Measurements from ENCODE around the gene HRH4. TPM values are rescaled to one million over a fixed set of nuclear protein-coding genes. Genes with fewer than 3 reads are reported as not detected.

The HRH4 gene
- total and polyA plus RNA-seq, 4 donors: 0.19 to 0.89 (median 0.54) TPM; not detected in 1

DNA sequence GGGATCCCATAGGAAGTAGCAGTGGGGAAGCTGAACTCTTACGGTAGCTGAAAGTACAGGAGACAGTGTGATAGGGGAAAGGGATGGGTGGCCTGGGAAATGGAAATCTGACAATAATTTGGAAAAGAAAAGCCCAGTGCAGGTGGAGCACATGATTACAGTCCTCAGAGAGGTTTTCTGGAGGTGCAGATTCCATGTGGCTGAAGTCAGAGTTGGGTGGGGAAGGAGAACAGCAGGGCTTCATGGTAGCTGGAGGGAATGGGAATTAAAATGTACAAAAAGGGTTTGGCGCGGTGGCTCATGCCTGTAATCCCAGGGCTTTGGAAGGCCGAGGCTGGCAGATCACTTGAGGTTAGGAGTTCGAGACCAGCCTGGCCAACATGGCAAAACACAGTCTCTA, 12.2 kb downstream of the HRH4 start:
- TF ChIP-seq, protein P1, sequence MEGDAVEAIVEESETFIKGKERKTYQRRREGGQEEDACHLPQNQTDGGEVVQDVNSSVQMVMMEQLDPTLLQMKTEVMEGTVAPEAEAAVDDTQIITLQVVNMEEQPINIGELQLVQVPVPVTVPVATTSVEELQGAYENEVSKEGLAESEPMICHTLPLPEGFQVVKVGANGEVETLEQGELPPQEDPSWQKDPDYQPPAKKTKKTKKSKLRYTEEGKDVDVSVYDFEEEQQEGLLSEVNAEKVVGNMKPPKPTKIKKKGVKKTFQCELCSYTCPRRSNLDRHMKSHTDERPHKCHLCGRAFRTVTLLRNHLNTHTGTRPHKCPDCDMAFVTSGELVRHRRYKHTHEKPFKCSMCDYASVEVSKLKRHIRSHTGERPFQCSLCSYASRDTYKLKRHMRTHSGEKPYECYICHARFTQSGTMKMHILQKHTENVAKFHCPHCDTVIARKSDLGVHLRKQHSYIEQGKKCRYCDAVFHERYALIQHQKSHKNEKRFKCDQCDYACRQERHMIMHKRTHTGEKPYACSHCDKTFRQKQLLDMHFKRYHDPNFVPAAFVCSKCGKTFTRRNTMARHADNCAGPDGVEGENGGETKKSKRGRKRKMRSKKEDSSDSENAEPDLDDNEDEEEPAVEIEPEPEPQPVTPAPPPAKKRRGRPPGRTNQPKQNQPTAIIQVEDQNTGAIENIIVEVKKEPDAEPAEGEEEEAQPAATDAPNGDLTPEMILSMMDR (IDR thresholded peaks at IDR 0.05; ENCODE audit: control extremely low read depth, extremely low read depth): no peak
- WGBS, 2 donors: 90 to 94% methylated on average over 5 of the region's 5 CpGs
- DNase-seq: no peak
- Histone ChIP-seq H3K27me3 (ENCODE audit: control insufficient read depth in 3 of 3, insufficient read depth in 3 of 3, low read length in 2 of 3) (no peaks in the 10 kb centered on the region), H3K27ac (ENCODE audit: low read depth in 1 of 2, low read length in 1 of 2) (no peak overlapping the region), H3K9me3 (ENCODE audit: control insufficient read depth in 4 of 4, insufficient read depth in 3 of 4, low read length in 3 of 4) (no peaks in the 10 kb centered on the region), H3K4me3 (no peak overlapping the region), H3K36me3 (ENCODE audit: control insufficient read depth in 4 of 4, insufficient read depth in 4 of 4, low read length in 4 of 4) (no peaks in the 10 kb centered on the region), H3K4me1 (ENCODE audit: control insufficient read depth in 5 of 5, insufficient read depth in 5 of 5, low read length in 5 of 5) (no peaks in the 10 kb centered on the region), H3K9ac (ENCODE audit: insufficient read depth in 1 of 2, low read length in 2 of 2) (no peak overlapping the region)
- no peak for ATAC-seq (ENCODE audit: insufficient read depth, low FRiP score)

DNA sequence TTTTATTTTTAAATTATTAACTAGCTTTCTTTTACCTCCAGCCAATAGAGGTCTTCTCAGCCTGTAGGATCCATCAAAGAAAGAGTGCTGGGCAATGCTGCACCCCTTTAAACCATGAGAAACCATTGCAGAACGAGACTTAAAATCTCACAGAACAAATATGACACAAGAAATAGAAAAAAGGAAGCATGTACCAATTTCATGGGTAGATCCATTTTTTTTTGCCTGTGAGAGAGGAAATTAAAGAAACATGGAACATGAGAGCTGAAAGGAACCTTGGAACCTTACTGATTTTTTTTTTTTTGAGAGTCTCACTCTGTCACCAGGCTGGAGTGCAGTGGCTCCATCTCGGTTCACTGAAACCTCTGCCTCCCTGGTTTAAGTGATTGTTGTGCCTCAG, 14.0 kb downstream of the HRH4 start:
- Histone ChIP-seq H3K27me3 (ENCODE audit: control insufficient read depth in 3 of 3, insufficient read depth in 3 of 3, low read length in 2 of 3) (no peaks in the 10 kb centered on the region), H3K27ac (ENCODE audit: low read depth in 1 of 2, low read length in 1 of 2) (no peak overlapping the region), H3K36me3 (ENCODE audit: control insufficient read depth in 4 of 4, insufficient read depth in 4 of 4, low read length in 4 of 4) (no peaks in the 10 kb centered on the region), H3K4me3 (no peak overlapping the region), H3K9ac (ENCODE audit: insufficient read depth in 1 of 2, low read length in 2 of 2) (no peak overlapping the region), H3K4me1 (ENCODE audit: control insufficient read depth in 5 of 5, insufficient read depth in 5 of 5, low read length in 5 of 5) (no peaks in the 10 kb centered on the region), H3K9me3 (ENCODE audit: control insufficient read depth in 4 of 4, insufficient read depth in 3 of 4, low read length in 3 of 4) (no peaks in the 10 kb centered on the region)
- TF ChIP-seq, protein P1 (IDR thresholded peaks at IDR 0.05; ENCODE audit: control extremely low read depth, extremely low read depth): no peak
- ATAC-seq (ENCODE audit: insufficient read depth, low FRiP score) (no peak), DNase-seq (no peak)
- 65 to 67% methylated on average over 2 of the region's 2 CpGs for WGBS, 2 donors

DNA sequence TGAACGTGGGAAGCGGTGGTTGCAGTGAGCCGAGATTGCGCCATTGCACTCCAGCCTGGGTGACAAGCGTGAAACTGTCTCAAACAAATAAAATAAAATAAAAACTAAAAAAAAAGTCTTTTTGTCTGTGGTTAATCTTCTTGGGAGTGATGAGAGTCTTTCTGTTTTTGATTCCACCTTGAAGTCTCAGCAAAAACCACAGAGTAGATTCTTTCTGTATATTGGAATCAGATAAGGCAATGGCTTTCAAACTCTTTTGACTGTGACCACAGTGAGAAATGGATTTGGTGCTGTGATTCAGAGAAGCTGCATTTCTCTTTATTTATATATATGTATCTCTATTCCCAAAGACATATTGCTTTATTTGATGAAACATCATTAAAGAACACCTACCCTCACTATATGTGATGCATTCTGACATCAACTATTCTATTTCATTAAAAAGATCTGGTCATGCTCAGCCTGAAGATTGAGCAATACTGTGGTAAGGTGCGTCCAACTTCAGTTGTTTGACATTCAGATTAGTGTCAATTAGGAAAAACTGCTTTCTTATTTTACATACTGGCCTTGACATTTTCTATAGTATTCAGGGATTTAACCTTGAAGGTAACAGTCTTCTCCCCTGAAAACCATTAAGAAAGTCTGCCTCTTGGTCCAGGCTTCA, 15.6 kb downstream of the HRH4 start:
- no peak overlapping the region for H3K27ac ChIP-seq (ENCODE audit: low read depth in 1 of 2, low read length in 1 of 2)
- no peak for ATAC-seq (ENCODE audit: insufficient read depth, low FRiP score)
- H3K4me1 ChIP-seq (ENCODE audit: control insufficient read depth in 5 of 5, insufficient read depth in 5 of 5, low read length in 5 of 5): no peaks in the 10 kb centered on the region
- WGBS, 2 donors: 51 to 74% methylated on average over 6 of the region's 6 CpGs
- H3K4me3 ChIP-seq: no peak overlapping the region
- H3K9ac ChIP-seq (ENCODE audit: insufficient read depth in 1 of 2, low read length in 2 of 2): no peak overlapping the region
- no peaks in the 10 kb centered on the region for H3K27me3 ChIP-seq (ENCODE audit: control insufficient read depth in 3 of 3, insufficient read depth in 3 of 3, low read length in 2 of 3)
- no peaks in the 10 kb centered on the region for H3K36me3 ChIP-seq (ENCODE audit: control insufficient read depth in 4 of 4, insufficient read depth in 4 of 4, low read length in 4 of 4)
- no peak for DNase-seq
- TF ChIP-seq, protein P1 (IDR thresholded peaks at IDR 0.05; ENCODE audit: control extremely low read depth, extremely low read depth): no peak
- no peaks in the 10 kb centered on the region for H3K9me3 ChIP-seq (ENCODE audit: control insufficient read depth in 4 of 4, insufficient read depth in 3 of 4, low read length in 3 of 4)

DNA sequence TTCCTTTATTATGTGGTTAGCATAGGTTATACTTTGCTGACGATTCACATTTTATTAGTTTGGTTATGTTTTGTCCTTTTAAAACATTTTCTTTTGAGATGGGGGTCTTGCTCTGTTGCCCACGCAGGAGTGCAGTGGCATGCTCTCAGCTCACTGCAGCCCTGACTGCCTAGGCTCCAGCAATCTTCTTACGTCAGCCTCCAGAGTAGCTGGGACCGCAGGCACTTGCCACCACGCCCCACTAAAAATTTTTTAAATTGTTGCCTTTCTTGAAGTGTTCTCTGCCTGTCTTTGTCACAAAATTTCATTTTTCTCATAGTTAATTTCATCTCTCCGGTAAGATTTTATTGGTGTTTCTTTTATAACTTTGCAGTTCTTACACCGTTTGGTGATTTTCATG, 18.9 kb downstream of the HRH4 start:
- 74 to 84% methylated on average over 7 of the region's 7 CpGs for WGBS, 2 donors
- H3K9ac ChIP-seq (ENCODE audit: insufficient read depth in 1 of 2, low read length in 2 of 2): no peak overlapping the region
- no peak overlapping the region for H3K27ac ChIP-seq (ENCODE audit: low read depth in 1 of 2, low read length in 1 of 2)
- H3K9me3 ChIP-seq (ENCODE audit: control insufficient read depth in 4 of 4, insufficient read depth in 3 of 4, low read length in 3 of 4): no peaks in the 10 kb centered on the region
- DNase-seq: peak in 1 of 3 donors; percentile 11
- no peak overlapping the region for H3K4me3 ChIP-seq
- H3K4me1 ChIP-seq (ENCODE audit: control insufficient read depth in 5 of 5, insufficient read depth in 5 of 5, low read length in 5 of 5): no peaks in the 10 kb centered on the region
- H3K27me3 ChIP-seq (ENCODE audit: control insufficient read depth in 3 of 3, insufficient read depth in 3 of 3, low read length in 2 of 3): no peaks in the 10 kb centered on the region
- ATAC-seq (ENCODE audit: insufficient read depth, low FRiP score): no peak
- TF ChIP-seq, protein P1 (IDR thresholded peaks at IDR 0.05; ENCODE audit: control extremely low read depth, extremely low read depth): no peak
- no peaks in the 10 kb centered on the region for H3K36me3 ChIP-seq (ENCODE audit: control insufficient read depth in 4 of 4, insufficient read depth in 4 of 4, low read length in 4 of 4)

Data from lung (tissue), 12 donors.